Prostate gland (tissue), 2 donors: ENCODE data around the gene TMEM235. TPM values are rescaled to one million over a fixed set of nuclear protein-coding genes. Genes with fewer than 3 reads are reported as not detected.

ENCODE experiments used
- DNase-seq: peaks from one replicate; pipeline ENCODE4 v3.0.0-alpha.2; 2019; ENCODE audit warnings: low spot score
- H3K27ac ChIP-seq, 2 donors: fragments of 200-600 bp; sonication (generic); 2 replicates each; pipeline ENCODE4 v1.5.1; 2017 to 2019
- H3K27me3 ChIP-seq: fragments of 200-600 bp; sonication (generic); replicated peaks from 2 replicates; pipeline ENCODE4 v1.5.1; 2019; ENCODE audit not compliant: insufficient read depth
- H3K36me3 ChIP-seq, 2 donors: fragments of 200-600 bp; sonication (generic); 1 replicate in 1 of 2; 2 replicates in 1 of 2; pipeline versions ENCODE4 v1.5.1 to v1.8.1; 2017 to 2019
- H3K4me1 ChIP-seq: fragments of 200-600 bp; sonication (generic); replicated peaks from 2 replicates; pipeline ENCODE4 v1.5.1; 2019
- H3K4me3 ChIP-seq, 2 donors: fragments of 200-600 bp; sonication (generic); 2 replicates each; pipeline ENCODE4 v1.5.1; 2017 to 2019
- H3K9me3 ChIP-seq: fragments of 200-600 bp; sonication (generic); 2 replicates; pipeline ENCODE4 v1.5.1; 2017
- POLR2A ChIP-seq: fragments of 450-650 bp; IDR thresholded peaks from one replicate; pipeline ENCODE4 v1.6.1; 2016; ENCODE audit warnings: antibody characterized with exemption, mild to moderate bottlenecking
- POLR2AphosphoS5 ChIP-seq: sonication (generic); formaldehyde crosslinking; IDR thresholded peaks from one replicate; pipeline ENCODE4 v1.6.1; 2017; ENCODE audit warnings: antibody characterized with exemption
- WGBS: methylation state at CpG from one replicate; pipeline ENCODE4 v1.1.5; 2018; 5-methylcytosine and 5-hydroxymethylcytosine counted together
- intact Hi-C: fragments of 100-400 bp; cut with DNase I; formaldehyde crosslinking; loops from one replicate; pipeline ENCODE4 v1.14.2; 2022
- total RNA-seq, 2 donors: library from RNA; depleted of rRNA; stranded (reverse); fragments of >200 nt; gene quantifications; one replicate each; pipeline ENCODE4 v1.1.0, GENCODE V29; 2016
- TF ChIP-seq, protein P1 (sequence below), 4 experiments: fragments of 200-600 bp in 2 of 4; fragments of 450-650 bp in 2 of 4; sonication (generic) in 2 of 4; IDR thresholded peaks; 1 replicate in 3 of 4; 2 replicates in 1 of 4; pipeline ENCODE4 v1.5.1; 2016 to 2019; ENCODE audit warnings: antibody characterized with exemption in 4 of 4, mild to moderate bottlenecking in 2 of 4, moderate library complexity in 2 of 4

TMEM235 gene
- total RNA-seq, 2 donors from 2014 or later, result not detected

GRCh38 chr17:78219396-78220150, 11.9 kb upstream of the TMEM235 start:
- intact Hi-C loops, result no loop called here
- Histone ChIP-seq H3K4me3 (no peak overlapping the region), H3K27me3 (no peaks in the 10 kb centered on the region), H3K27ac (no peak overlapping the region), H3K4me1 (no peaks in the 10 kb centered on the region), H3K9me3 (no peaks in the 10 kb centered on the region), H3K36me3 (no peaks in the 10 kb centered on the region)
- DNase-seq, result no peak
- TF ChIP-seq POLR2A (no peak), POLR2AphosphoS5 (no peak)
- TF ChIP-seq, protein P1, sequence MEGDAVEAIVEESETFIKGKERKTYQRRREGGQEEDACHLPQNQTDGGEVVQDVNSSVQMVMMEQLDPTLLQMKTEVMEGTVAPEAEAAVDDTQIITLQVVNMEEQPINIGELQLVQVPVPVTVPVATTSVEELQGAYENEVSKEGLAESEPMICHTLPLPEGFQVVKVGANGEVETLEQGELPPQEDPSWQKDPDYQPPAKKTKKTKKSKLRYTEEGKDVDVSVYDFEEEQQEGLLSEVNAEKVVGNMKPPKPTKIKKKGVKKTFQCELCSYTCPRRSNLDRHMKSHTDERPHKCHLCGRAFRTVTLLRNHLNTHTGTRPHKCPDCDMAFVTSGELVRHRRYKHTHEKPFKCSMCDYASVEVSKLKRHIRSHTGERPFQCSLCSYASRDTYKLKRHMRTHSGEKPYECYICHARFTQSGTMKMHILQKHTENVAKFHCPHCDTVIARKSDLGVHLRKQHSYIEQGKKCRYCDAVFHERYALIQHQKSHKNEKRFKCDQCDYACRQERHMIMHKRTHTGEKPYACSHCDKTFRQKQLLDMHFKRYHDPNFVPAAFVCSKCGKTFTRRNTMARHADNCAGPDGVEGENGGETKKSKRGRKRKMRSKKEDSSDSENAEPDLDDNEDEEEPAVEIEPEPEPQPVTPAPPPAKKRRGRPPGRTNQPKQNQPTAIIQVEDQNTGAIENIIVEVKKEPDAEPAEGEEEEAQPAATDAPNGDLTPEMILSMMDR (IDR thresholded peaks at IDR 0.05), result no peak
- WGBS, result 51% methylated on average over 11 of the region's 11 CpGs

DNA sequence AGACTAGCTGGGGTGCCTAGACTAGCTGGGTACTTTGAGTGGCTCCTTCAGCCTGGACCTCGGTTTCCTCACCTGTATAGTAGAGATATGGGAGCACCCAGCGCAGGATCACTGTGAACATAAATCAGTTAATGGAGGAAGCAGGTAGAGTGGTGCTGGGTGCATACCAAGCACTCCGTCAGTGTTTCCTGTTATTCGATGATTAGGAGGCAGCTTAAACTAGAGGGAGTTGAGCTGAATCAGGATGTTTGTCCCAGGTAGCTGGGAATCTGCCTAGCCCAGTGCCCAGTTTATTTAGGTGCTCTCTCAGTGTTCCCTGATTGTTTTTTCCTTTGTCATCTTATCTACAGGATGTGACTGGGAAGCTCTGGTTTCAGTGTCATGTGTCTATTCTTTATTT, 8.4 kb upstream of the TMEM235 start:
- intact Hi-C loops, result no loop called here
- H3K4me1 ChIP-seq, result no peaks in the 10 kb centered on the region
- no peak overlapping the region for H3K4me3 ChIP-seq
- no peak overlapping the region for H3K27ac ChIP-seq
- no peaks in the 10 kb centered on the region for H3K9me3 ChIP-seq
- H3K36me3 ChIP-seq, result no peaks in the 10 kb centered on the region
- TF ChIP-seq POLR2A (no peak), POLR2AphosphoS5 (no peak)
- TF ChIP-seq, protein P1 (IDR thresholded peaks at IDR 0.05), result no peak
- WGBS, result 85% methylated on average over 4 of the region's 4 CpGs
- no peaks in the 10 kb centered on the region for H3K27me3 ChIP-seq
- no peak for DNase-seq

GRCh38 chr17:78223765-78224164, 7.7 kb upstream of the TMEM235 start:
- 83% methylated on average over 3 of the region's 3 CpGs for WGBS
- no peaks in the 10 kb centered on the region for H3K36me3 ChIP-seq
- DNase-seq, result no peak
- no peak overlapping the region for H3K27ac ChIP-seq
- TF ChIP-seq, protein P1 (IDR thresholded peaks at IDR 0.05), result no peak
- TF ChIP-seq POLR2AphosphoS5 (no peak), POLR2A (no peak)
- no peaks in the 10 kb centered on the region for H3K9me3 ChIP-seq
- intact Hi-C loops, result no loop called here
- H3K4me1 ChIP-seq, result no peaks in the 10 kb centered on the region
- no peak overlapping the region for H3K4me3 ChIP-seq
- no peaks in the 10 kb centered on the region for H3K27me3 ChIP-seq

DNA sequence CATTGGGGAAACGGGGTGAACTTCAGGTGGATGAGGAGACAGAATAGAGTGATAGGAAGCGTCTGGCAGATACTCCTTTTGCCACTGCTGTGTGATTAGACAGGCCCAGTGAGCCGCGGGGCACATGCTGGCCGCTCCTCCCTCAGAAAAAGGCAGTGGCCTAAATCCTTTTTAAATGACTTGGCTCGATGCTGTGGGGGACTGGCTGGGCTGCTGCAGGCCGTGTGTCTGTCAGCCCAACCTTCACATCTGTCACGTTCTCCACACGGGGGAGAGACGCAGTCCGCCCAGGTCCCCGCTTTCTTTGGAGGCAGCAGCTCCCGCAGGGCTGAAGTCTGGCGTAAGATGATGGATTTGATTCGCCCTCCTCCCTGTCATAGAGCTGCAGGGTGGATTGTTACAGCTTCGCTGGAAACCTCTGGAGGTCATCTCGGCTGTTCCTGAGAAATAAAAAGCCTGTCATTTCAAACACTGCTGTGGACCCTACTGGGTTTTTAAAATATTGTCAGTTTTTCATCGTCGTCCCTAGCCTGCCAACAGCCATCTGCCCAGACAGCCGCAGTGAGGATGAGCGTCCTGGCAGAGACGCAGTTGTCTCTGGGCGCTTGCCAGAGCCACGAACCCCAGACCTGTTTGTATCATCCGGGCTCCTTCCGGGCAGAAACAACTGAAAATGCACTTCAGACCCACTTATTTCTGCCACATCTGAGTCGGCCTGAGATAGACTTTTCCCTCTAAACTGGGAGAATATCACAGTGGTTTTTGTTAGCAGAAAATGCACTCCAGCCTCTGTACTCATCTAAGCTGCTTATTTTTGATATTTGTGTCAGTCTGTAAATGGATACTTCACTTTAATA, 7.0 kb upstream of the TMEM235 start:
- no peaks in the 10 kb centered on the region for H3K27me3 ChIP-seq
- no peaks in the 10 kb centered on the region for H3K4me1 ChIP-seq
- no peaks in the 10 kb centered on the region for H3K9me3 ChIP-seq
- TF ChIP-seq POLR2AphosphoS5, result no peak
- TF ChIP-seq, protein P1 (IDR thresholded peaks at IDR 0.05), result no peak
- no peak for TF ChIP-seq POLR2A
- no peak for DNase-seq
- H3K27ac ChIP-seq, result no peak overlapping the region
- H3K36me3 ChIP-seq, result no peaks in the 10 kb centered on the region
- no peak overlapping the region for H3K4me3 ChIP-seq
- WGBS, result 76% methylated on average over 27 of the region's 27 CpGs
- intact Hi-C loops, result no loop called here
